IPS-15b (cell line): ENCODE results near the gene CLEC3A.

Experiments used
- H3K27me3 ChIP-seq: one replicate; pipeline ENCODE4 v1.6.1; 2013; ENCODE audit warnings: low read length; ENCODE audit not compliant: control insufficient read depth, insufficient read depth
- H3K36me3 ChIP-seq: one replicate; pipeline ENCODE4 v1.6.1; 2013; ENCODE audit warnings: low read length; ENCODE audit not compliant: control insufficient read depth, insufficient read depth
- H3K4me1 ChIP-seq: one replicate; pipeline ENCODE4 v1.6.1; 2013; ENCODE audit warnings: mild to moderate bottlenecking, low read length; ENCODE audit not compliant: control insufficient read depth, insufficient read depth
- H3K4me3 ChIP-seq: one replicate; pipeline ENCODE4 v1.5.1; 2013; ENCODE audit warnings: low read depth, low read length
- H3K9ac ChIP-seq: one replicate; pipeline ENCODE4 v1.6.1; 2013; ENCODE audit warnings: low read depth, mild to moderate bottlenecking, low read length
- H3K9me3 ChIP-seq: one replicate; pipeline ENCODE4 v1.6.1; 2013; ENCODE audit warnings: mild to moderate bottlenecking, low read length; ENCODE audit not compliant: control insufficient read depth, insufficient read depth

CLEC3A gene

GRCh38 chr16:78075800-78076199 is 53.5 kb downstream of the CLEC3A start:
- Histone ChIP-seq H3K4me3 (no peak overlapping the region), H3K4me1 (peaks cover 12% of the 10 kb centered on the region), H3K9me3 (no peaks in the 10 kb centered on the region), H3K27me3 (peaks cover 59% of the 10 kb centered on the region), H3K36me3 (no peaks in the 10 kb centered on the region), H3K9ac (no peak overlapping the region)

- no peaks in the 10 kb centered on the region for H3K9me3 ChIP-seq
- no peaks in the 10 kb centered on the region for H3K4me1 ChIP-seq
- no peak overlapping the region for H3K4me3 ChIP-seq
- peaks cover 35% of the 10 kb centered on the region for H3K27me3 ChIP-seq
- no peaks in the 10 kb centered on the region for H3K36me3 ChIP-seq
- no peak overlapping the region for H3K9ac ChIP-seq
Observed at GRCh38 chr16:78081341-78081740, 59.0 kb downstream of the CLEC3A start.
